ENCODE results near the gene TMEM134.
"Not testable (repeated sequence)": the region's sequence is repeated elsewhere in the genome, so short reads cannot be mapped to it uniquely, and the experiment has no call there.

Gene TMEM134

GRCh38 chr11:67468759-67469507, at the start of gene TMEM134:
TMEM134 (minus strand) TSS chr11:67469251; CDS start chr11:67469192, 59 bp downstream.
- peak; percentile 76 for TF ChIP-seq CTCF (IDR thresholded peaks at IDR 0.05; ENCODE audit: borderline replicate concordance, control extremely low read depth, extremely low read depth, insufficient read depth, missing control alignments)
- in situ Hi-C loops (cut with MboI; ENCODE audit: low sequenced_read_pairs, unreplicated experiment), result no loop called here

GRCh38 chr11:67517784-67518552, 48.9 kb upstream of the TMEM134 start:
- no peak for DNase-seq (ENCODE audit: low spot score)
- in situ Hi-C loops (cut with MboI; ENCODE audit: low sequenced_read_pairs, unreplicated experiment), result no loop called here
- TF ChIP-seq CTCF (IDR thresholded peaks at IDR 0.05; ENCODE audit: borderline replicate concordance, control extremely low read depth, extremely low read depth, insufficient read depth, missing control alignments), result no peak

More at GRCh38 chr11:67468759-67469507, at the start of gene TMEM134:
- peak; percentile 97 for DNase-seq (ENCODE audit: low spot score)

- no peak for DNase-seq (ENCODE audit: low spot score)
- TF ChIP-seq CTCF (IDR thresholded peaks at IDR 0.05; ENCODE audit: borderline replicate concordance, control extremely low read depth, extremely low read depth, insufficient read depth, missing control alignments), result no peak
- in situ Hi-C loops (cut with MboI; ENCODE audit: low sequenced_read_pairs, unreplicated experiment), result no loop called here
Measured at GRCh38 chr11:67516806-67517205, 47.8 kb upstream of the TMEM134 start.

GRCh38 chr11:67514116-67514515, 45.1 kb upstream of the TMEM134 start:
- no peak for DNase-seq (ENCODE audit: low spot score)
- in situ Hi-C loops (cut with MboI; ENCODE audit: low sequenced_read_pairs, unreplicated experiment), result no loop called here

GRCh38 chr11:67511558-67511957, 42.5 kb upstream of the TMEM134 start:
- DNase-seq (ENCODE audit: low spot score); in situ Hi-C loops (cut with MboI; ENCODE audit: low sequenced_read_pairs, unreplicated experiment): not testable (repeated sequence)

More at GRCh38 chr11:67514116-67514515, 45.1 kb upstream of the TMEM134 start:
- no peak for TF ChIP-seq CTCF (IDR thresholded peaks at IDR 0.05; ENCODE audit: borderline replicate concordance, control extremely low read depth, extremely low read depth, insufficient read depth, missing control alignments)

GRCh38 chr11:67510023-67510345, 40.9 kb upstream of the TMEM134 start:
- DNase-seq (ENCODE audit: low spot score), result no peak
- in situ Hi-C loops (cut with MboI; ENCODE audit: low sequenced_read_pairs, unreplicated experiment), result no loop called here

More at GRCh38 chr11:67510023-67510345, 40.9 kb upstream of the TMEM134 start:
- no peak for TF ChIP-seq CTCF (IDR thresholded peaks at IDR 0.05; ENCODE audit: borderline replicate concordance, control extremely low read depth, extremely low read depth, insufficient read depth, missing control alignments)

All from GM13976 (cell line).